KBM-7 (cell line): Measurements from ENCODE around the gene DIPK1A.

Experiments
- DNase-seq: peaks from one replicate; pipeline ENCODE4 v3.0.0-alpha.2; 2015
- in situ Hi-C: fragments of 300-500 bp; cut with MboI; formaldehyde crosslinking; loops from 2 replicates; pipeline ENCODE4 v1.14.3; 2020; ENCODE audit warnings: low sequenced_read_pairs, low pct_unique_long_range_greater_than_20kb, mixed read lengths

The DIPK1A gene

DNA sequence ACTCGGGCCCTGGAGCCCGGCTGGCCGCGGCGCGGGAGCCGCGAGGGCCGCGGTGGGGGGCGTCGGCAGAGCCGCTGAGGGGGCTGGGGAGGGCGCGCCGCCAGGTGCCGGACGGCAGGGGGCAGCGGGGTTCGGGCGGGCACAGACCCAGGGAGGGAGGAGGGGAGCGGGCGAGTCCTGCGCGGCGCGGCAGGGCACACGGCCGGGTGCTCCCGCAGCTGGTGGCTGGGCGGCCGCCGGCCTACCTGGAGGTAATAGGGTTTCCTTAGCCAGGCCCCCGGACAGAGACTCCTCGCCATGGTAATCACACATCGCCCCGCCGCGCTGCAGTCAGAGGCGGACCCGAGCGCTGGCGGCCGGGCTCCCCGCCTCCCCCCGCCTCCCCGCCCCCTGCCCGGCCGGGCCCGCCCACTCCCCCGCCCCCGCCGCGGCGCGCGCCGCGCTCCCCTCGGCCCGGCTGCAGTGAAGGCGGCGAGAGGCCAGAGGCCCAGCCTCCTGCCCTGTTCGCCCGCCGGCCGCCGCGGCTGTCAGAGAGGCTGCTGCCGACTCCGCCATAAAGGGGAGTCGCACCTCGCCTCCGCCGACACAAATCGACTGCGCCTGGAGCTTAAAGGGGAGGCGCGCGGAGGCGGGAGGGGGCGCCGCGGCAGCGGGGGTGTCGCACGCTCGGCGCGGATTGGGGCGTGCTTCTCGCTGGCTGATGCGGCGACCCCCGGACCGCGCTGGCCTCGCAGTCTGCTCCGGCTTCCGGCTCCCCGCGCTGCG lies at the start of gene DIPK1A:
TSS of gene DIPK1A (minus strand) at position 332 of the 765 bp plus-strand sequence. CDS start at position 299, 33 bp downstream.
- peak; percentile 54 for DNase-seq

DNA sequence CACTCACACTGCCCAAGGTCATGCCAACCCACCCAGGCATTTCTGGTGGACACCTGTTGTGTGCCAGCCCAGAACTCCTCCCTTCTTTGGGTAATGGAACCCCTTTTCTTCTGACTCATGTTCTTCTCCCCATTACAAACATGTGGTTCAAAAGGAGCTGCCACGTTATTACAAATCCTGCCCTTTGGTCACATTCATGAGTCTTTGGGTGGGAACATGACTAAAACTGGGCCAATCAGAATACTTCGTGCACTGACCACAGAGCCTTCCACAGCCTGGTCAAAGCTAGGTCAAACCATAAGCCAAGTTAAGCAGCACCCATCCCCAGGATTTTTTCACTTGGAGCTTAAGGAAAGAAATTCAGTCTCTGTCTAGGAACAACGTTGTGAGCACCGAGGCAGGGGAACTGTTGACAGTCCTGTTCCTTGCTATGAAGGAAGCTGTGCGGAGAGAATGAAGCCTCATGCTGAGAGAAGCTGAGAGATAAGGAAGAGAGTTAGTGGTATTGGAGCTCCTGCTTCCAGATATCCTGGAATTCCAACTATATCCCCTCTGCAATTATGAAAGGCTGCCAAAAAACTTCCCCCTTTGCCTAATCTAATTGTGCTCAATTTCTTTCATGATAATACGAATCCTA lies 46.8 kb upstream of the DIPK1A start:
- no peak for DNase-seq
- in situ Hi-C loops, result no loop called here

More for the DNA sequence above, at the start of gene DIPK1A:
- in situ Hi-C loops, result no loop called here

DNA sequence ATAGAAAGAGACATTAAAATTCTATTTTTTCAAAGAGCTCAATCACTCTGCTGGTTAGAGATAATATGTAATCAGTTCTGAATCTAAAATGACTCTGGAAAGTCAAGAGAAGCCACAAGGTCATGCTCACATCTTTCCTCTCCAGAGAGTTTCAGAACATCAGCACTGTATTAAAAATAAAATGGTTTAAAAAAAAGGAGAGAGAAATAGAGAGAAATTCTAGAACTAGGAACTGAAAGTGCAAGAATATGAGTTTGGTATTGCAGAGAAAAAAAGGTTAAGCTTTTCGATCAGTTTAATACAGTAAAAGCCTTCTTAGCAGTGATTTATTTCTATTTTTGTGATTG lies 44.0 kb upstream of the DIPK1A start:
- in situ Hi-C loops, result no loop called here
- no peak for DNase-seq

DNA sequence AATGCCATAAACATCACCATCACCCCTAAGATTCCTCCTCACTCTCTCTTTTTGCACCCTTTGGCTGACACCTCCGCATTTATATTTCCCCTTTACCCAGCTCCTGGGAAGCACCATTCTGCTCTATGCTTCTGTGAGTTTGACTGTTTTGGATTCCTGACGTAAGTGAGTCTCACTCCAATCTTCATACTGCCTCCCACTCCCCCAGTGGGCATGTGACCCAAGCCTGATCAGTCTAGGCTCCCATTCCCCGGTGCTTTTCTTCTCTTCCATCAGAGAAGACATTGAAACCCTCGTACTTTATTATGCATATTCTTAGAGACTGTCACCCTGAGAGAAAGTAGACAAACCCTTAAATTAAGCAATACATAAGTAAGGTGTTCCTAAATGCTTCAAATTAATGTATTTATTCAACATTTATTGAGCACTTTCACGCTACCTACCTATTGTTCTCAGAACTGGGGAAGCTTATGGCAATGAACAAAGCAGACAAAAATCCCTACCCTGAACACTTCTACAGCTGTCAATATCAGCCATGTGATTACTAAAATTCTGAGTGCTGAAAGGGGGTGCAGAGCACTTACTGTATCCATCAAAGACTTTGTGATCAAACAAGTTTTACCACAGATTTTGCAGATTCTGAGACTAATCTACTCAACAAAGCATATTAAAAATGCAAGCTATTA lies 43.4 kb upstream of the DIPK1A start:
- DNase-seq, result no peak
- in situ Hi-C loops, result no loop called here

DNA sequence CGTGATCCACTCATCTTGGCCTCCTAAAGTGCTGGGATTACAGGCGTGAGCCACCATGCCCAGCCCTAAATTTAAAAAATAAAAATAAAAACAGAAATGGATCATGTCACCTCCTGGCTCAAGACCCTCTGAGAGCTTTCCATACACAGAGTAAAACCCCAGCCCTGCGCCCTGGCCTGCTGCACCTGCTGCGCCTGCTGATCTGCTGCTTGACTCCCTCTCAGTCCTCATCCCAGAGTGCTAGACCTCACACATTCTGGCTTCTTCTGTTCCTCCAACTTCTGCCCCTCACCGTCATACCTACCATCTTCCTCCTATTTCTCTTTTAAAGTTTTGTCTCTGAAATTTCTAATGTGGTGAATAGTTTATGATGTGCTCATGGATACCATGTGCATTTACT lies 42.7 kb upstream of the DIPK1A start:
- in situ Hi-C loops, result no loop called here
- no peak for DNase-seq

DNA sequence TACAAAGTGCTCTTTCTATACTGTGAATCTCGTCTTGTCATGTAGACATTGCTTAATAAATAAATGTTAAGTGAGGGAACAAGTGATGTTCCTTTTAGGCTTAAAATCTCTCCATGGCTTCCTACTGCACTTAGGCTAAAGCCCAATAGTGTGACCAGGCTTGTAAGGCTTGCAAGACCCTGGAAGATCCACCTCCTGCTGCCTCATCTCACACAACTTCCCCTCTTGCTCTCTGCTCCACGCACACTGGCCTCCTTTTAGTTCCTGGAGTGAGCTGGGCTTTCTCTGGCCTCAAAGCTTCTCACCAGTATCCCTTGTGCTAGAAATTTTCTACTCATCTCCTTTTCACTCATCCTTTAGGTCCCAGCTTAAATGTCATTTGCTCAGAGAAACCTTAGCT lies 41.5 kb upstream of the DIPK1A start:
- in situ Hi-C loops, result no loop called here
- DNase-seq, result no peak

DNA sequence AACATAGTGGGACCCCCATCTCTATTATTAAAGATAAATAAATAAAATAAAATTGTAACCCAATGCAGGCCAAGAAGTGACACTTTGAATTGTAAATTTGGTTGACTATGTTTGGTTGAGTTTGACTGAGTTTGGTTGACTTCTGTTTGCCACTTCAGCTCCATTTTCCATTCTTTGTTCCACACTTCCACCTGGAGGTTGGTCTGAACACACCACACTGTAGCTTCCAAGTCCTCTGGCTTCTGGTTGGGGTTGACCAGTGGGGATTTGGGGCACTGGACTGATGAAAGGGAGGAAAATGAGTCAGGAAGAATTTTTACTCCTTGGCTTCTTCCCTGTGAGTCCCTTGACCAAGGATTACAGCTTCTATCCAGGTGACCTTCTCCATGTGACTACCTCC lies 40.6 kb upstream of the DIPK1A start:
- DNase-seq, result no peak
- in situ Hi-C loops, result no loop called here

DNA sequence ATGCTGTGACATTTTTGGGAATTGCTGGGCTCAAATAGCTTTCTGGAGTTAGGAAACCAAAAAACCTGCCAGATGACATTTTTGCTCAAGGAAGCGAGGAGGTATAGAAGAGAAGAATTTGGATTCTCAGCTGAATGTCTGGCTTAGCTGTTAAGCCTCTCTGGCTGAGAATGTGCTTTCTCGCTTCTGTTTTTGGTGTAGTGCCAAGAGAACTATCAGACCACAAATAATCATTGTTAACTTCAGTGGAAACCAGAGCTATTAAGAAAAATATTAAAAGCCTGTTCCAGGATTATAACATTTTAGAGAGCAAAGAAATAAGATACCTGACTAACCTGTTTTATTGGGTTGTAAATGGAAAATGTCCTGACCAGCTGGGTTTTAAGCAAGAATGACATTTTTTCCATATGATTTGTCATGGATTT lies 39.5 kb upstream of the DIPK1A start:
- in situ Hi-C loops, result no loop called here
- DNase-seq, result no peak

DNA sequence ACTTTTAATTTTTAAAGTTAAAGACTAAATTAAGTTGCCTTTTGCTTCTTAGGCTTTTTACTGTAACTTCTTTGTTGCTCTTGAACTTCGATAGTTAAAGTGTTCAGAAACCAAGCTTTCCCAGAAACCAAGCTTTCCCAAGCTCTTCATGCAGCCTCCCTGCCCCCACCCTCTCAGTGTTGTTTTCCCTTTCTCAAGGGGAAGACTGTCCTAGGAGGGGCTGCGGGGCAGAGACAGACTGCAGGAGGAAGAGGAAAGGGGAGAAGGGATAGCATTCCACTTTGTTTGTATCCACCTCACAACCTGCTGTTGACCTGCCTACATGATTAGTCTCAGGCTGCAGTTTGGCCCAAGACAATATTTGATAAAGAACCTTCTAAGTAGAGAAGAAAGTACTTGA lies 39.0 kb upstream of the DIPK1A start:
- DNase-seq, result no peak
- in situ Hi-C loops, result no loop called here

DNA sequence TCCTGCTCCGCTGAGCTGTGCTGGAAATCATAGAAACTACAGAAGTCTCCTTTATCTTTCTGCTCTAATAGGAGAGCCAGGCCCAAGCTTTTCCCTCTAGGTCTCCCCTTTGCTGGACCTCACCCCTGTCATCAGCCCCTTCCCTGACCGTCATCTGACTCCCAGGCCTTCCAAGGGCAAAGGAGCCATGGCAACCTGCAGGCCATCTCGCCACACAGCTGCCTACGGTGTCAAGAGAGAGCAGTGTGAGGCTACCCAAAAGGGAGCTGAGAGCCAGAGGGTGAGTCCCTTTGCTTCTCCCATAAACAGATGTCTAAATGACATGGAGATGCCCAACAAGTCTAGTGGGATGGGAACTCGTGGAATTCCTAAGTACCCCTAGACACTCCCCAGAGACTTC lies 37.6 kb upstream of the DIPK1A start:
- DNase-seq, result no peak
- in situ Hi-C loops, result loop anchor here (25.0 kb wide), 1 partner anchor 137 kb away; no protein-coding TSS in a partner anchor

DNA sequence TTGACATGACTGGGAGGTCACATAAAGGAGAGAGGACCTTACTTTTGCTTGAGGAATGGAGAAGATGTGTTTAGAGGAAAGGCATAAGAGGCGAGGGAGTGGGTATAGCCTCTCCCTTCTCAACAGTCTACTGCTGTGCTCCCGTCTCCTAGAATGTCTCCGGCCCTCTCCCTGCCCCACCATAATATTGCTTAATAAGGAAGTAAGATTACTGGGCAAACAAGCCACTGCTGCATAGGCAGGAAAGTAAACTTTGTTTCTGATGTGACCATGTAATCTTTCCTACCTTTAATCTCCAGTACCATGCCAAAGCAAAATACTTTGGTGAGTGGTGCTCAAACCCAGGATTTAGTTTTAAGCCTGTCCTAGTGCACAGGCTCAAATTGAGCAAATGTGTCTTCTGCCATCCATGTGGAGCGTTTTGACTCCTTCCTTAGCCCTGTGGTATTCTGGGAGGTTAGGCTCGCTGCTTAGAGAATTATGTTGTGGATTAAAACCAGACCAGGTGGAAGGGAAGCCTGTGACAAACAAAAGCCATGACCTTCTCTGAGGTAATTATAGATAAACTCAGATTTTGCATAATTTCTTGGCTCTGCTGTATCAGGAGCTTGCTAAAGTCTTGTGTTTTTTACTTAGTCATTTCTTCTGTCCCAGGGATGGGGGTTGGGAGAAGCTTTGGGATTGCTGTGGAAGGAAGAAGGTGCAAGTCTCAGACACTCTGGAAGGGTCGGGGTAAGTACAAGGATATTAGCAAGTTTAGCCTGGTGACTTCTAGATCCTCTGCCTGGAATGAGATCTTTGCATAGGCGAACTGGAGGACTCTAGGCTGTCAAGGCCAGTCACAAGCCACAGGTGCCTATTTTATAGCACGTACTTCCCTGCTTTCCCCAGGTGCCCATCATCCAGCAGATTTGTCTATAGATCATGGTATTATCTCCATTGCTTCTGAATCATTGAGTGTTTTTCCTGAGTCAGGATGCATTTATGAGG lies 34.5 kb upstream of the DIPK1A start:
- no peak for DNase-seq
- in situ Hi-C loops, result loop anchor here (25.0 kb wide), 1 partner anchor 133 kb away; no protein-coding TSS in a partner anchor

DNA sequence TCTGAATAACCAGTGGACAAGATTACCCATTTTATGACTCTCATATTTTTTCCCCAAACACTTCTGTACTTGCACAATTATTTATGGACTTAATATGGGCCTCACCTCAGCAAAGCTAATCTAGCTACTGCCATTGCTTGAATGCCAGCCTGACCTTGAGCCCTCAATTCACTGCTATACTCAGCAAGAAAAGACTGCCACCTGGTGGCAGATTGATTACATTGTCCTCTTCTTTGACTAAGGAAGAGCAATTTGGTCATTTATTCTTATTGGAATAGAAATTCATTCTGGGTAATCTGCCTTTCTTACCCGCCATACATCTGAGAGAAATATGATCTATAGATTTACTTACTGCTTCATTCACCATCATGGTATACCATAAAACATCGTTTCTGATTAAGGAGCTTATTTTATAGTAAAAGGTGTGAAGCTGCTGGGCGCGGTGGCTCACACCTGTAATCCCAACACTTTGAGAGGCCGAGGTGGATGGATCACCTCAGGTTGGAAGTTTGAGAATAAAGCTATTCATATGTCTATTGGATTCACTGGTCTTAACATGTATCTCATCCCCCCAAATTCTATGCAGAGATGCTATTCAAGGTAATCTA lies 32.9 kb upstream of the DIPK1A start:
- in situ Hi-C loops, result loop anchor here (25.0 kb wide), 1 partner anchor 132 kb away; no protein-coding TSS in a partner anchor

DNA sequence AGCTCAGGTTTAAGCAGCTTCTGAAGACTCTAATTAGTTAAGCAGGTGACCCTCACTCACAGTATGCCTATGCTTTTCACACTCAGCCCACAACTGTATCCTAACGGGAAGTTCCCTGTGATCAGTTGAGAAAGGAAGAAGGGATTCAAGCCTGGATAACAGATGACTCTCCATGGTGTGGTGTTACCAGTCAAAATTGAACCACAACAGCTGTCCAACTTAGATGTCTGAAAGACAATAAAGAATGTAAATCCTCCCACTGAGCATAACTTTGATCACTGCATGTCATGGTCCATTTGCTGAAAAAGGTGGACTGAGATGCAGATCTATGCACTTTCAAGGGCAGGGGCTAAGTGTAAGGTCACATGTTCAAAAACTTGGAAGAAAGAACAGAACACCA lies 32.3 kb upstream of the DIPK1A start:
- DNase-seq, result no peak
- in situ Hi-C loops, result loop anchor here (25.0 kb wide), 1 partner anchor 131 kb away; no protein-coding TSS in a partner anchor

More for the DNA sequence above, 32.9 kb upstream of the DIPK1A start:
- DNase-seq, result peak; percentile 69

DNA sequence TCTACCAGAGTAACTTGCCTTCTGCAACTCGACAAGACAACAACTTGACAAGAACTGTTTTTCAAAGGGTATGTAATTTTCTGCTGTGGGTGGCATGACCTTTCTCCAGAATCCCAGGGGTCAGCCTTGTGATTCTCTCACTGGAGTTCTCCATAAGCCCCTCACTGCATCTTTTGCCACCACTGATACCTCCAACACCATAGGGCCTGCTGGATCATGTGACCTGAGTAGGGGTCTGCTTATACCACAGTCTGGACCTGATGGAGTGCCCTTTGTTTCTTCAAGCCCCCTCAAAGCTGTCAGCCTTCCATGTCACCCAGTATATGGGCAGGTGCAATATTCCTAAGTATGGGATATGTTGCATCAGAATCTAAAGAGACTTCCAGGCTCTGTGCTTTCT lies 31.6 kb upstream of the DIPK1A start:
- in situ Hi-C loops, result loop anchor here (25.0 kb wide), 1 partner anchor 131 kb away; no protein-coding TSS in a partner anchor
- DNase-seq, result no peak

DNA sequence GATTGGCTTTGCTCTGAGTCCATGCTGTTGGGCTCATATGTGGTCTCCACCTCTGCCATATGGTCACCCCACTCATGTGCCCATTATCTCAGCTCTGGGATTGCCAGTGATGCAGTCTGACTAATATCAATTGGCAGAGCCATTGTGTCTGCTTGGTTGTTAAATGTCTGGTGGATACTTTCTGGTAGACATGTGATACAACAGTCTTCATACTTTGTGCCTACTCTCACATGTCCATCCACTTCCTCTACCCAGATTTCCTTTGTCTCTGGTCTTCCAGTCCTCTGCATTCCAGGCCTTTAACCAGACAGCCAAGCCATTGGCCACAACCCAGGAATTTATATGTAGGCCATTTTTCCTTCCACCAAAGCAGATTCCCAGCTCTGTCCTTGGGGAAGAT lies 30.8 kb upstream of the DIPK1A start:
- DNase-seq, result no peak
- in situ Hi-C loops, result loop anchor here (25.0 kb wide), 1 partner anchor 130 kb away; no protein-coding TSS in a partner anchor

DNA sequence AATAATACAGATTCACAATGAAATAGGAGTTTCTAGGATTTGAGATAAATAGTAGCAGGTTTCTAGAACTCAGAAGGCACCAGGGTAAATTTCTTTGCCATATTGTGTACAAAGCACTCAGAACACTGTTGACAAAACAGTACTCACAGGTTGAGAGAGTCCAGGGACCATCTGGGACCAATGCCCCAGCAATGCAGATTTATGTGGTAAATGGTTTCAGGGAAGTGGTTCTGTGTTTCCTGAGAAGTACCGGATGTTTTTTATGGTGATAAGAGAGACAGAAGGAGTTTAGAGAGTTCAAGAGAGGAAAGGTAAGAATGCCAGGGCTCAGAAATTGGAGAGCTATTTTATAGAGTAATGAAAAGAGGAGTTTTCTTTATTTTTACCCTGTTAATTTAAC lies 29.6 kb upstream of the DIPK1A start:
- DNase-seq, result peak; percentile 37
- in situ Hi-C loops, result loop anchor here (25.0 kb wide), 1 partner anchor 129 kb away; no protein-coding TSS in a partner anchor

DNA sequence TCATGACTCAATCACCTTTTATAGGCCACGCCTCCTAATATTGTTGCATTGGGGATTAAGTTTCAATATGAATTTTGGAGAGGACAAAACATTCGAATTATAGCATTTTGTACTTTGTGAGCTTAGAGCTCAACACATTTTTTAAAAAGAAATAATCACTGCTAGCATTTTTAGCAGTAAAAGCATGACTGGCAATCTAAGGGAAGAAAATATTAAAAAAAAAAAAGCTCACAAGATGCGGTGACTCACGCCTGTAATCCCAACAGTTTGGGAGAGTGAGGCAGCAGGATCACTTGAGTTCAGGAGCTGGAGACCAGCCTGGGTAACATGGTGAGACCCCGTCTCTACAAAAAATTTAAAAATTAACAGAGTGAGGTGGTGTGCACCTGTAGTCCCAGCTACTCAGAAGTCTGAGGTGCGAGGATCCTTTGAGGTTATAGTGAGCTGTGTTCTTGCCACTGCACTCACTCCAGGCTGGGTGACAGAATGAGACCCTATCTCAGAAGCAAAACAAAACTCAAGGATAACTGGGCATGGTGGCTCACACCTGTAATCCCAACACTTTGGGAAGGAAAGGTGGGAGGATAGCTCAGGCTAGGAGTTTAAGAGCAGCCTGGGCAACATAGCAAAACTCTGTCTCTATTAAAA lies 28.8 kb upstream of the DIPK1A start:
- DNase-seq, result no peak
- in situ Hi-C loops, result loop anchor here (25.0 kb wide), 1 partner anchor 128 kb away; no protein-coding TSS in a partner anchor

DNA sequence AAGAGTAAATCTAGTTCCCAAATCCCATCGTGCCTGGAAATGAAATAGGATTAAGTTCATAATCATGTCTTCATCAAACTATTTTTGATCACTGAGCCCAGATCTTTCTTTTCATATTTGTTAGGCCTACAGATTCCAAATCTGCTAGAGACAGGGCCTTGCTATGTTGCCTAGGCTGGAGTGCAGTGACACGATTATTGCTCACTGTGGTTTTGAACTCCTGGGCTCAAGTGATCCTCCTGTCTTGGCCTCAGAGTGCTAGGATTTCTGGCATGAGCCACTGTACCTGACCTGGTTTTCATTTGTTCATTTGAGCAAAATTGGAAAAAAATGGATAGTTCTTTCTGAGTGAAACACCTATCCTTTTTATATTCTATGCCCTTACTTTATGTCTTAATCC lies 28.0 kb upstream of the DIPK1A start:
- no peak for DNase-seq

More for the DNA sequence above, 28.0 kb upstream of the DIPK1A start:
- in situ Hi-C loops, result loop anchor here (25.0 kb wide), 1 partner anchor 127 kb away; no protein-coding TSS in a partner anchor
